GM23338 (cell line): ENCODE results near the gene IFNLR1.

ENCODE experiments used
- EZH2phosphoT487 ChIP-seq: fragments of 200-600 bp; sonication (generic); IDR thresholded peaks from one replicate; pipeline ENCODE4 v1.8.1; 2018; ENCODE audit warnings: antibody characterized with exemption; ENCODE audit not compliant: unreplicated experiment
- POLR2AphosphoS5 ChIP-seq: IDR thresholded peaks from 2 replicates; pipeline ENCODE4 v1.6.1; 2016; ENCODE audit warnings: antibody characterized with exemption, low read depth
- TF ChIP-seq, protein P1 (sequence below), 2 experiments: fragments of 200-600 bp in 1 of 2; sonication (generic) in 1 of 2; conservative IDR thresholded peaks; 2 replicates each; pipeline versions ENCODE4 v1.5.1 to v1.6.1; 2016 to 2017; ENCODE audit warnings: antibody characterized with exemption in 2 of 2, low read depth in 2 of 2, mild to moderate bottlenecking in 2 of 2, moderate library complexity in 1 of 2

- TF ChIP-seq, protein P1, sequence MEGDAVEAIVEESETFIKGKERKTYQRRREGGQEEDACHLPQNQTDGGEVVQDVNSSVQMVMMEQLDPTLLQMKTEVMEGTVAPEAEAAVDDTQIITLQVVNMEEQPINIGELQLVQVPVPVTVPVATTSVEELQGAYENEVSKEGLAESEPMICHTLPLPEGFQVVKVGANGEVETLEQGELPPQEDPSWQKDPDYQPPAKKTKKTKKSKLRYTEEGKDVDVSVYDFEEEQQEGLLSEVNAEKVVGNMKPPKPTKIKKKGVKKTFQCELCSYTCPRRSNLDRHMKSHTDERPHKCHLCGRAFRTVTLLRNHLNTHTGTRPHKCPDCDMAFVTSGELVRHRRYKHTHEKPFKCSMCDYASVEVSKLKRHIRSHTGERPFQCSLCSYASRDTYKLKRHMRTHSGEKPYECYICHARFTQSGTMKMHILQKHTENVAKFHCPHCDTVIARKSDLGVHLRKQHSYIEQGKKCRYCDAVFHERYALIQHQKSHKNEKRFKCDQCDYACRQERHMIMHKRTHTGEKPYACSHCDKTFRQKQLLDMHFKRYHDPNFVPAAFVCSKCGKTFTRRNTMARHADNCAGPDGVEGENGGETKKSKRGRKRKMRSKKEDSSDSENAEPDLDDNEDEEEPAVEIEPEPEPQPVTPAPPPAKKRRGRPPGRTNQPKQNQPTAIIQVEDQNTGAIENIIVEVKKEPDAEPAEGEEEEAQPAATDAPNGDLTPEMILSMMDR (conservative IDR thresholded peaks at IDR 0.05; ENCODE audit: low read depth in 2 of 2): no peak
- TF ChIP-seq EZH2phosphoT487 (no peak), POLR2AphosphoS5 (no peak)
Observed at GRCh38 chr1:24139841-24140425, 47.2 kb downstream of the IFNLR1 start.
